GM18505 (cell line): ENCODE data around the gene PHACTR1.

Experiments used
- ATAC-seq: cut with Tn5 transposase; IDR thresholded peaks from one replicate; pipeline ENCODE4 v1.9.1; 2021; ENCODE audit not compliant: unreplicated experiment
- POLR2A ChIP-seq: IDR thresholded peaks from 4 replicates; pipeline ENCODE4 v1.6.1; 2011; ENCODE audit warnings: borderline replicate concordance; ENCODE audit not compliant: insufficient read depth, insufficient read length; ENCODE audit errors: extremely low read depth

PHACTR1 gene

GRCh38 chr6:13175087-13175486 is 458.5 kb downstream of the PHACTR1 start:
- no peak for TF ChIP-seq POLR2A
- no peak for ATAC-seq

DNA sequence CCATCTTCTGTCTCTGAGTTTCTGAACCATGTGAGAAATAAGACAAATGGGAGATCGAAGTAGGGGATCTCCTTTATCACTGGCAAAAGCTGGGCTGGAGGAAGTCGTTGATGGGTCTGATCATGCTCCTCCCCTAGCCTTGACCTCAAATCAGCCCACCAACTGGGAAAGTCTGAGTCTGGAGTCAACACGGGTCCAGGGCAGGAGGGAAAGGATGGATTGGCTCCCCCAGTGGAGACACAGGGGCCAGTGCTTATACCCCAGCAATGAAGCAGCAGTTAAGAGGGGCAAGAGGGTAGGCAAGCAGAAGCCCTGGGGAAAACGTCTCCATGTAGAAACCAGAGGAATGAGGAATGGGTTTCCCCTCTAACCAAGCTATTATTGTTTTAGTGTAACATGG is 459.2 kb downstream of the PHACTR1 start:
- ATAC-seq: no peak
- no peak for TF ChIP-seq POLR2A

DNA sequence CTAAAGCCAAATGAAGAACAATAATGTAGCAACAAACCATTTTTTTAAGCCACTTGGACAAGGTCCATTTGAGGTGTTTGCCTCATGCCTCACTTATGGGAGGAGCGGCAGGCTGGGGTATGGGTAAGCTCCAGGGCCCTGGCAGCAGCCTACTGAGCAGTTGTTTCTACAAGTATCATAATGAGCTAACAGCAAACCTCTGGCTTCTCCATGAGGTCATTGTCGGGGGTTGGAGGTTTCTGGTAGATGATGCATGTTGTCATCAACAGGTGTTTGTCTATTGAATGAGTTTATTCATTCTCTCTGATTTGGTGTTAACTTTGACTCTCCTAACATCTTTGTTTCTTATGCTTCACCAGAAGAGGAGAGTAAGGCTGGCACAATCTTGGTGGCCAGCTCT is 461.1 kb downstream of the PHACTR1 start:
- ATAC-seq: no peak

DNA sequence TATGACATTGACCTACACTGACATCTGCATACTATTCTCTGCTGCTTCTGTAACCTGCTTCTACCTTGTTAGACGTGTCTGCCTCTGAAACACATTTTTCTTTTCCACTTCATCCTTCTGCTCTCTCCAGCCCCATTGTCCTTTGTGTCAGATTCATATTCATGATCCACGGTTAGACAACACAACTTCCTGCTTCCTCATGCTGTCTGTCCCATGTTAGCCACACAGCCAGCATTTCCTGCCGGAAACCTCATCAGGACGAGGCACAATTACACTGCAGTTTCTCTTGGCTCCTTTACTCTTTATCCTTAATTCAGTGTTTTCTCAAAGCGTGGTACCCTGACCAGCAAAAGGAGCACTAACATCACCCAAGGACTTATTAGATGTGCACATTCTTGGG is 461.5 kb downstream of the PHACTR1 start:
- no peak for TF ChIP-seq POLR2A
- no peak for ATAC-seq

More for the DNA sequence above, 461.1 kb downstream of the PHACTR1 start:
- no peak for TF ChIP-seq POLR2A

DNA sequence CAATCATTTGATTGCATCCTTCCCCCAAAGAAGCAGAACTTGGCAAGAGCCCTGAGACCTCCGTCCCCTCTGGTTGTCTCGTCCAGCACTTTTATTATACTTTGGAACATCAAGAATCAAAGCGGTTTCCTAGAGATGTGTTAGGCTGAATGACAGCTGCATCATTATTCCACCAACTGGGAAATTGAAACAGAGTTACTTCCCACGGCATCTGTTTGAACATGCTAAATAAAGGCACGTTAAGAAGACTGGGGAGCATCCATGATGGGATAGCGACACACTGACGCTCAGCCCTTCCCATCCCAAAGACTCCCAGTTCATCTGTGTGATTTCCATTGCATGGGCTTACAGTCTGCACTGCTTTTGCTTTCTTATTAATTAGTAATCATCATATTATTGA is 464.0 kb downstream of the PHACTR1 start:
- no peak for TF ChIP-seq POLR2A

GRCh38 chr6:13181393-13181792 is 464.8 kb downstream of the PHACTR1 start:
- ATAC-seq: no peak
- no peak for TF ChIP-seq POLR2A

More for the DNA sequence above, 464.0 kb downstream of the PHACTR1 start:
- ATAC-seq: no peak

DNA sequence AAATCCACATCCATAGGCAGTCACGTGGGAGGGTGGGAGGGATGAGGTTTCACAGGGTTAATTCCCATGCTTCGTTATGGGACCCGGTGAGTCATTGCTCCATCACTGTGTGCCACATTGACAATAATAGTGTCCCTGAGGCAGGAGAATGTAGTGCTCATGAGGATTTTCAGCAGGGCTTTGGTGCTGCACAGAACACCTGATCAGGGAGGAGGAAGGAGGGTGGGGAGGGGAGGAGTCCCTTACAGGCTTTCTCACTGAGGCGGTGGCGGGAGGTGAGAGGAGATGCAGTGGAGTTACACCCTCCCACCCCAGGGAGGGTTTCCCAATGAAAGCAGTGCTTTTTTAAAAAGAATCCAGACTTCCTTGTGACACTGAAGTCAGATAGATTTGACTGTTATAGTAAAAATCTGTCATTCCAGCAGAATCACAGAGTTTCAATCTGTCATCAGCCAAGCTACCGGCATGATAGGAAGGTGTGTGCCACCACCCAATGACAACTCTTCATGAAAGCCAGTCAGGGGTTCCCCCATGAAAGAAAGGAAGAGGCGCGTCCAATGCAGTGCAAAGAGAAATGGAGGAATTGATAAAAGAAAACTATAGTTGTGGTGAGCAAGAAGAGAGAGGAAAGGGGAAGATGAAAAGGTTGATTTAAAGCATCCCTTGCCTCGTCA is 467.0 kb downstream of the PHACTR1 start:
- no peak for TF ChIP-seq POLR2A
- ATAC-seq: no peak

- no peak for ATAC-seq
- TF ChIP-seq POLR2A: no peak
Measured at GRCh38 chr6:13184089-13184468, 467.5 kb downstream of the PHACTR1 start.

DNA sequence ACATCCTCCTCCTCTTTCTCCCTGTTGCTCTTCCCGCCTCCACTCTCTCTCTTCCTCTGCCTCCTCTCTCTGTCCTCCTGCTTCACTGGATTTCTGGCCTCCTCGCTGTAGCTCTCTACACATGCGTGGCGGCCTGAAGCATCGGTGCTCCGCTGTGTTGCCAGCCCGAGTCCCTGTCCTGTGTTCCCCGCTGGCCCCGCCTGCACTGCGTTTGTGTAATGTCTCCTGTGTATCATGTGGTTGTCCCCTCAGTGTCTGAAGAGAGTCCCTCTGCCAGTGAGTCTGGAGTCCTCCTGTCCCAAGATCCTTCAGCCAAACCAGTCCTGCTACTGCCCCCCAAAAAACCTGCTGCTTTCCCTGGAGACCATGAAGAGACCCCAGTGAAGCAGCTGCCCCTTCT is 468.0 kb downstream of the PHACTR1 start:
- ATAC-seq: no peak

DNA sequence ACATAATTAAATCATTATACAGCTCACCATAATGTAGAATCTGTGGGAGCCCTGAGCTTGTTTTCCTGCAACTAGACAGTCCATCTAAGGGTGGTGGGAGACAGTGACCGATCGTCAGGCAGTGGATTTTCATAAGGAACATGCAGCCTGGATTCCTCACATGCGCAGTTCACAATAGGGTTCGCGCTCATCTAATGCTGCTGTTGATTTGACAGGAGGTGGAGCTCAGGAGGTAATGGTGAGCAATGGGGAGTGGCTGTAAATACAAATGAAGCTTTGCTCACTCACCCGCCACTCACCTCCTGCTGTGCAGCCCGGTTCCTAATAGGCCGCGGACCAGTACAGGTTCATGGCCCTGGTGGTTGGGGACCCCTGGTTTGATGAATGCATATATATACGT is 470.3 kb downstream of the PHACTR1 start:
- TF ChIP-seq POLR2A: no peak
- no peak for ATAC-seq

More for the DNA sequence above, 468.0 kb downstream of the PHACTR1 start:
- TF ChIP-seq POLR2A: no peak

GRCh38 chr6:13187692-13188091 is 471.1 kb downstream of the PHACTR1 start:
- TF ChIP-seq POLR2A: no peak
- ATAC-seq: no peak

DNA sequence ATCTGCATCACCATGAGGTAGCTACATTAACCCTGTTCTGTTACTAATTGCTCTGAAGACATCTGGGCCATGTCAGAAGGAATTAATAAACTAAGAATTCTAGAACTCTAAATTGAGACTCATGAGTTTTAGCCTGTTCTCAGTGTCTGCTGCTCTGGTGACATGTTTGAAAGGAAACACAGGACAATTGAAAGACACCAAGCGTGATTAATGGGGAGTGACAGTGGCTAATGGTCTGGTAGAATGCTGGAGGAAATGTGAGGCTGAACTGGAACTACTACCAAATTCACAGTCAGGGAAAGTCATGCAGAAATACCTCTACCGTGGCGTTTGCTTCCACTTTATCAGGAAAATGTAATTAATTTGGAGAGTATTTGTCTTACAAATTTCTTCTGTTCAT is 471.7 kb downstream of the PHACTR1 start:
- no peak for ATAC-seq
- no peak for TF ChIP-seq POLR2A

DNA sequence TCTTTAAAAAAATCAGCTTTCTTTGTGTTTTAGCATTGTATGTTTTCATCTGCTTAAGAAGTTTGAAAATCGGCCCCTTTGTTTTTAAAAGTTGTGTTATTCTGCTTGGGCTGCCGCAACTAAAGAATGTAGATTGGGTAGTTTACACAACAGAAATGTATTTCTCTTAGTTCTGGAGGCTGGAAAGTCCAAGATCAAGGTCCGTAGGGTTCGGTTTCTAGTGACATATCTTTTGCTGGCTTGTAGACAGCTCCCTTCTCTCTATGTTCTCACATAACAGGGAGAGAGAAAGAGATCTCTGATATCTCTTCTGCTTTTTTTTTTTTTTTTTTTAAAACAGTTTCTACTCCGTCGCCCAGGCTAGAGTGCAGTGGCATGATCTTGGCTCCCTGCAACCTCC is 473.1 kb downstream of the PHACTR1 start:
- ATAC-seq: no peak
- TF ChIP-seq POLR2A: no peak

- ATAC-seq: no peak
- no peak for TF ChIP-seq POLR2A
Measured at GRCh38 chr6:13190376-13190775, 473.8 kb downstream of the PHACTR1 start.

- ATAC-seq: no peak
- TF ChIP-seq POLR2A: no peak
Measured at GRCh38 chr6:13191461-13191860, 474.9 kb downstream of the PHACTR1 start.
